Central memory CD8-positive, alpha-beta T cell (primary cell): ENCODE data around the gene STK32C.
A peak's percentile ranks its signal among the peaks of the same experiment; 100 is the strongest.
"Not testable (repeated sequence)": the region's sequence is repeated elsewhere in the genome, so short reads cannot be mapped to it uniquely, and the experiment has no call there.

Source experiments
- ATAC-seq: fragments of 150-1000 bp; cut with Tn5 transposase; replicated peaks from 2 replicates; pipeline ENCODE4 v1.10.0; 2022; ENCODE audit warnings: mild to moderate bottlenecking, moderate FRiP score, moderate number of reproducible peaks; ENCODE audit not compliant: poor library complexity, severe bottlenecking; ENCODE audit errors: extremely low read depth
- DNase-seq, 2 donors: peaks; one replicate each; pipeline ENCODE4 v3.0.0; 2021; ENCODE audit warnings: low spot score in 2 of 2
- H3K27ac Mint-ChIP-seq: one replicate; pipeline ENCODE4 v1.8.0; 2022; ENCODE audit warnings: low read depth, mild to moderate bottlenecking, moderate library complexity, mixed read lengths
- H3K27me3 Mint-ChIP-seq: one replicate; pipeline ENCODE4 v1.8.0; 2022; ENCODE audit warnings: mixed read lengths
- H3K36me3 Mint-ChIP-seq: one replicate; pipeline ENCODE4 v1.8.0; 2022; ENCODE audit warnings: mild to moderate bottlenecking, moderate library complexity, mixed read lengths; ENCODE audit not compliant: insufficient read depth
- H3K4me1 Mint-ChIP-seq: one replicate; pipeline ENCODE4 v1.8.0; 2022; ENCODE audit warnings: mixed read lengths
- H3K4me3 Mint-ChIP-seq: one replicate; pipeline ENCODE4 v1.8.0; 2022; ENCODE audit warnings: mild to moderate bottlenecking, moderate library complexity, mixed read lengths
- H3K9me3 Mint-ChIP-seq: one replicate; pipeline ENCODE4 v1.8.0; 2022; ENCODE audit warnings: mixed read lengths

Gene STK32C

GRCh38 chr10:132165416-132165980, 142.3 kb downstream of the STK32C start:
- DNase-seq: no peak
- ATAC-seq: no peak
- Mint-ChIP-seq H3K4me1 (peaks cover 16% of the 10 kb centered on the region), H3K36me3 (peaks cover 7% of the 10 kb centered on the region), H3K27ac (no peak overlapping the region), H3K4me3 (no peak overlapping the region), H3K9me3 (no peaks in the 10 kb centered on the region), H3K27me3 (peaks cover 11% of the 10 kb centered on the region)

- Mint-ChIP-seq H3K4me1 (peaks cover 16% of the 10 kb centered on the region), H3K4me3 (no peak overlapping the region), H3K36me3 (peaks cover 9% of the 10 kb centered on the region), H3K9me3 (no peaks in the 10 kb centered on the region), H3K27me3 (peaks cover 11% of the 10 kb centered on the region), H3K27ac (no peak overlapping the region)
- ATAC-seq: no peak
- DNase-seq: no peak
Observed at GRCh38 chr10:132164761-132165278, 142.9 kb downstream of the STK32C start.

GRCh38 chr10:132163826-132164515, 143.8 kb downstream of the STK32C start:
- Mint-ChIP-seq H3K9me3 (no peaks in the 10 kb centered on the region), H3K4me3 (peak overlapping the region; percentile 40), H3K27ac (no peak overlapping the region), H3K4me1 (peaks cover 16% of the 10 kb centered on the region), H3K36me3 (peaks cover 16% of the 10 kb centered on the region), H3K27me3 (peaks cover 11% of the 10 kb centered on the region)
- DNase-seq: no peak
- ATAC-seq: no peak

GRCh38 chr10:132163278-132163765, 144.4 kb downstream of the STK32C start:
- Mint-ChIP-seq H3K4me1 (peaks cover 16% of the 10 kb centered on the region), H3K9me3 (no peaks in the 10 kb centered on the region), H3K4me3 (peak overlapping the region; percentile 40), H3K27me3 (peaks cover 11% of the 10 kb centered on the region), H3K36me3 (peaks cover 18% of the 10 kb centered on the region), H3K27ac (peak overlapping the region; percentile 35)
- ATAC-seq (no peak), DNase-seq (no peak)

- Mint-ChIP-seq H3K27me3 (peaks cover 11% of the 10 kb centered on the region), H3K4me3 (peak overlapping the region; percentile 71), H3K27ac (peak overlapping the region; percentile 98), H3K4me1 (peaks cover 16% of the 10 kb centered on the region), H3K36me3 (peaks cover 22% of the 10 kb centered on the region), H3K9me3 (no peaks in the 10 kb centered on the region)
- no peak for DNase-seq
- no peak for ATAC-seq
Observed at GRCh38 chr10:132162590-132163277, 145.0 kb downstream of the STK32C start.

- no peak for ATAC-seq
Observed at GRCh38 chr10:132162021-132162531, 145.7 kb downstream of the STK32C start.

GRCh38 chr10:132160834-132161622, 146.7 kb downstream of the STK32C start:
- Mint-ChIP-seq H3K4me1 (peaks cover 16% of the 10 kb centered on the region), H3K36me3 (peaks cover 22% of the 10 kb centered on the region), H3K27ac (peak overlapping the region; percentile 98)
- not testable (repeated sequence) for H3K27me3 Mint-ChIP-seq, DNase-seq, H3K9me3 Mint-ChIP-seq, ATAC-seq, H3K4me3 Mint-ChIP-seq

More at GRCh38 chr10:132162021-132162531, 145.7 kb downstream of the STK32C start:
- Mint-ChIP-seq H3K4me3 (peak overlapping the region; percentile 71), H3K27ac (peak overlapping the region; percentile 98), H3K4me1 (peaks cover 16% of the 10 kb centered on the region), H3K9me3 (no peaks in the 10 kb centered on the region), H3K27me3 (peaks cover 8% of the 10 kb centered on the region), H3K36me3 (peaks cover 22% of the 10 kb centered on the region)
- no peak for DNase-seq

GRCh38 chr10:132160231-132160630, 147.5 kb downstream of the STK32C start:
- H3K36me3 Mint-ChIP-seq: peaks cover 22% of the 10 kb centered on the region
- ATAC-seq, H3K27me3 Mint-ChIP-seq, DNase-seq, H3K9me3 Mint-ChIP-seq, H3K4me3 Mint-ChIP-seq: not testable (repeated sequence)
- peak overlapping the region; percentile 97 for H3K27ac Mint-ChIP-seq
- H3K4me1 Mint-ChIP-seq: peaks cover 16% of the 10 kb centered on the region

GRCh38 chr10:132159302-132160230, 148.2 kb downstream of the STK32C start:
- H3K27ac Mint-ChIP-seq: peak overlapping the region; percentile 97
- H3K36me3 Mint-ChIP-seq: peaks cover 22% of the 10 kb centered on the region
- not testable (repeated sequence) for H3K27me3 Mint-ChIP-seq, H3K9me3 Mint-ChIP-seq
- ATAC-seq (peak; percentile 53), DNase-seq (peak in 1 of 2 donors; percentile 43)
- H3K4me3 Mint-ChIP-seq: peak overlapping the region; percentile 34
- peaks cover 16% of the 10 kb centered on the region for H3K4me1 Mint-ChIP-seq

GRCh38 chr10:132158823-132159222, 148.9 kb downstream of the STK32C start:
- Mint-ChIP-seq H3K4me1 (peaks cover 16% of the 10 kb centered on the region), H3K4me3 (peak overlapping the region; percentile 34), H3K27me3 (no peaks in the 10 kb centered on the region), H3K27ac (peak overlapping the region; percentile 97), H3K9me3 (no peaks in the 10 kb centered on the region), H3K36me3 (peaks cover 22% of the 10 kb centered on the region)
- ATAC-seq (peak; percentile 20), DNase-seq (no peak)

- Mint-ChIP-seq H3K27me3 (no peaks in the 10 kb centered on the region), H3K36me3 (peaks cover 22% of the 10 kb centered on the region), H3K9me3 (no peaks in the 10 kb centered on the region), H3K27ac (peak overlapping the region; percentile 97), H3K4me1 (peaks cover 11% of the 10 kb centered on the region), H3K4me3 (no peak overlapping the region)
- DNase-seq: peak in 1 of 2 donors; percentile 40
- ATAC-seq: peak; percentile 2
Observed at GRCh38 chr10:132158122-132158741, 149.5 kb downstream of the STK32C start.
